HepG2 (cell line): ENCODE results near the gene IL6ST. TPM values are rescaled to one million over a fixed set of nuclear protein-coding genes. Genes with fewer than 3 reads are reported as not detected.

Source experiments
- CEBPB ChIP-seq: IDR thresholded peaks from 2 replicates; pipeline ENCODE4 v1.6.1; 2011; ENCODE audit warnings: low read depth, low read length, improper control_type of control experiment, borderline replicate concordance
- DMAP1 ChIP-seq: IDR thresholded peaks from 2 replicates; pipeline ENCODE4 v1.6.1; 2016
- DZIP1 ChIP-seq: sonication (generic); formaldehyde crosslinking; IDR thresholded peaks from 2 replicates; pipeline ENCODE4 v1.5.0; 2020; ENCODE audit warnings: mild to moderate bottlenecking, missing genetic modification reagents
- ETS1 ChIP-seq: sonication (generic); formaldehyde crosslinking; IDR thresholded peaks from 2 replicates; pipeline ENCODE4 v1.4.0; 2020; ENCODE audit warnings: missing genetic modification reagents
- HES4 ChIP-seq: sonication (generic); formaldehyde crosslinking; IDR thresholded peaks from 2 replicates; pipeline ENCODE4 v1.9.0; 2021; ENCODE audit warnings: mild to moderate bottlenecking, missing genetic modification reagents, borderline replicate concordance
- IKZF5 ChIP-seq: IDR thresholded peaks from 2 replicates; pipeline ENCODE4 v1.6.1; 2018; ENCODE audit warnings: missing genetic modification reagents, mild to moderate bottlenecking, missing compliant biosample characterization
- KAT2B ChIP-seq: fragments of 150-350 bp; IDR thresholded peaks from 2 replicates; pipeline ENCODE4 v1.6.1; 2014; ENCODE audit warnings: low read depth, low read length, borderline replicate concordance
- MAFK ChIP-seq, 2 experiments: IDR thresholded peaks in 1 of 2; conservative IDR thresholded peaks in 1 of 2; 2 replicates each; pipeline ENCODE4 v1.6.1; 2011; ENCODE audit warnings: improper control_type of control experiment in 2 of 2, low read length in 2 of 2
- NFYB ChIP-seq: sonication (generic); formaldehyde crosslinking; IDR thresholded peaks from 2 replicates; pipeline ENCODE4 v1.4.0; 2020; ENCODE audit warnings: missing genetic modification reagents
- RAD51 ChIP-seq: fragments of 450-650 bp; IDR thresholded peaks from 2 replicates; pipeline ENCODE4 v1.6.1; 2016; ENCODE audit warnings: borderline replicate concordance
- RBM22 ChIP-seq: fragments of 200-400 bp; formaldehyde crosslinking; optimal IDR thresholded peaks from 2 replicates; pipeline ENCODE3; 2017; ENCODE audit warnings: mild to moderate bottlenecking, low read length, moderate library complexity
- TAF1 ChIP-seq: sonication (generic); formaldehyde crosslinking; IDR thresholded peaks from 2 replicates; pipeline ENCODE4 v1.4.0; 2020; ENCODE audit warnings: missing genetic modification reagents
- TARDBP ChIP-seq: sonication (generic); formaldehyde crosslinking; IDR thresholded peaks from 2 replicates; pipeline ENCODE4 v1.8.0; 2022; ENCODE audit warnings: mild to moderate bottlenecking, missing genetic modification reagents
- TFAP4 ChIP-seq: sonication (generic); IDR thresholded peaks from 2 replicates; pipeline ENCODE4 v1.6.1; 2016; ENCODE audit warnings: low read depth, borderline replicate concordance
- ZBTB4 ChIP-seq: sonication (generic); formaldehyde crosslinking; IDR thresholded peaks from 2 replicates; pipeline ENCODE4 v1.4.0; 2020; ENCODE audit warnings: missing genetic modification reagents, mild to moderate bottlenecking, borderline replicate concordance
- ZNF253 ChIP-seq: sonication (generic); formaldehyde crosslinking; IDR thresholded peaks from 2 replicates; pipeline ENCODE4 v1.8.0; 2022; ENCODE audit warnings: mild to moderate bottlenecking, missing genetic modification reagents, borderline replicate concordance
- ZNF274 ChIP-seq: sonication (generic); formaldehyde crosslinking; IDR thresholded peaks from 2 replicates; pipeline ENCODE4 v1.5.1; 2020; ENCODE audit warnings: mild to moderate bottlenecking, missing genetic modification reagents
- ZNF337 ChIP-seq: sonication (generic); formaldehyde crosslinking; IDR thresholded peaks from 2 replicates; pipeline ENCODE4 v1.5.1; 2020; ENCODE audit warnings: missing genetic modification reagents, low read depth, mild to moderate bottlenecking, borderline replicate concordance
- ZNF710 ChIP-seq: sonication (generic); formaldehyde crosslinking; IDR thresholded peaks from 2 replicates; pipeline ENCODE4 v1.5.0; 2020; ENCODE audit warnings: mild to moderate bottlenecking, missing genetic modification reagents, borderline replicate concordance
- polyA plus RNA-seq, 8 experiments: library from polyadenylated mRNA; depleted of rRNA in 3 of 8; stranded (reverse) in 7 of 8; unstranded in 1 of 8; fragments of >200 nt; fragmentation: Illumina TruSeq in 4 of 8; extraction: Trizol in 4 of 8; gene quantifications; 2 replicates each; pipeline versions ENCODE4 v1.2.1 to v1.2.3, GENCODE V29; 2011 to 2016; ENCODE audit warnings: low read depth in 4 of 8, missing spikeins in 1 of 8, mixed read lengths in 1 of 8; ENCODE audit not compliant: insufficient read depth in 1 of 8
- total RNA-seq, 5 experiments: library from RNA; depleted of rRNA; stranded (reverse); fragments of >200 nt; fragmentation: Illumina TruSeq; extraction: Trizol; gene quantifications; 2 replicates each; pipeline ENCODE4 v1.2.3, GENCODE V29; 2016; ENCODE audit warnings: low read depth in 1 of 5

Gene IL6ST
- total and polyA plus RNA-seq, 2 of the 13 experiments (the other 11 are each of a cell fraction or from before 2014, with no cell fraction given): 66.6 to 166 TPM

GRCh38 chr5:56003179-56003578 lies 8.4 kb upstream of the IL6ST start (continued):
- TF ChIP-seq DZIP1 (CRISPR knock-in tag) (no peak), NFYB (CRISPR knock-in tag) (no peak), MAFK (conservative IDR thresholded peaks at IDR 0.05 in 1 of 2, IDR thresholded peaks at IDR 0.05 in 1 of 2; ENCODE audit: low read length in 2 of 2) (peak; percentile 20 to 29; a peak in 3 of 4 replicates), ZNF274 (CRISPR knock-in tag) (no peak), ZNF253 (CRISPR knock-in tag) (no peak), ZBTB4 (CRISPR knock-in tag) (no peak), RAD51 (no peak), RBM22 (no peak), TFAP4 (peak; percentile 29; the same call in 1 of the 2 replicates), ZNF710 (CRISPR knock-in tag) (no peak), KAT2B (no peak), IKZF5 (CRISPR knock-in tag) (0 out of 2 replicates have a peak, but pooled peaks have one; percentile 32), HES4 (CRISPR knock-in tag) (no peak), TARDBP (CRISPR knock-in tag) (peak; percentile 59; the same call in 1 of the 2 replicates), DMAP1 (CRISPR knock-in tag) (no peak), CEBPB (peak; percentile 57; the same call in 1 of the 2 replicates), ETS1 (CRISPR knock-in tag) (no peak), TAF1 (CRISPR knock-in tag) (0 out of 2 replicates have a peak, but pooled peaks have one; percentile 10), ZNF337 (no peak)
